ENCODE measurements around the gene FLVCR2.

GRCh38 chr14:75562089-75562488 lies 16.3 kb upstream of the FLVCR2 start:
- no peak for TF ChIP-seq EZH2 (IDR thresholded peaks at IDR 0.05; ENCODE audit: insufficient read depth, poor library complexity, severe bottlenecking)
- no peak for TF ChIP-seq EZH2phosphoT487 (IDR thresholded peaks at IDR 0.05; ENCODE audit: insufficient read depth, low read depth)

Measured in GM23248 (cell line).